PC-9 (cell line): Measurements from ENCODE around the gene SACM1L. TPM values are rescaled to one million over a fixed set of nuclear protein-coding genes. Genes with fewer than 3 reads are reported as not detected.

Experiments used
- BruUV-seq: library from RNA; stranded (reverse); fragments of 400-500 nt; replicated peaks from 2 replicates; lab custom pipeline; 2021; lab: Mats Ljungman, UMichigan
- CTCF ChIA-PET: fragments of 300-600 bp; sonication (Branson Sonifier 250); formaldehyde crosslinking; loops from one replicate; lab custom pipeline; 2022; ENCODE audit warnings: antibody characterized with exemption; lab: Charles Lee
- POLR2A ChIA-PET: fragments of 300-600 bp; sonication (Branson Sonifier 250); formaldehyde crosslinking; loops from one replicate; lab custom pipeline; 2022; ENCODE audit warnings: antibody characterized with exemption; ENCODE audit not compliant: unreplicated experiment; lab: Charles Lee
- DNase-seq, 2 experiments: peaks; one replicate each; pipeline versions ENCODE4 v3.0.0 to v3.0.0-alpha.2; 2015 to 2022; ENCODE audit warnings: mixed read lengths in 1 of 2
- H2AFZ ChIP-seq: fragments of 200-600 bp; sonication (generic); 2 replicates; pipeline ENCODE4 v1.8.1; 2017; ENCODE audit warnings: antibody characterized with exemption
- H3F3A ChIP-seq: fragments of 200-600 bp; sonication (generic); 2 replicates; pipeline ENCODE4 v1.8.1; 2017; ENCODE audit warnings: antibody characterized with exemption, mild to moderate bottlenecking, low read depth; ENCODE audit not compliant: insufficient read depth
- H3K27ac ChIP-seq: fragments of 200-600 bp; sonication (generic); 2 replicates; pipeline ENCODE4 v1.6.1; 2016; ENCODE audit warnings: mixed run types
- H3K27me3 ChIP-seq: fragments of 200-600 bp; sonication (generic); 2 replicates; pipeline ENCODE4 v1.6.1; 2016; ENCODE audit warnings: low read depth, mixed run types; ENCODE audit not compliant: insufficient read depth
- H3K36me3 ChIP-seq: fragments of 200-600 bp; sonication (generic); 2 replicates; pipeline ENCODE4 v1.6.1; 2016; ENCODE audit warnings: low read depth, mixed run types
- H3K4me1 ChIP-seq: fragments of 200-600 bp; sonication (generic); replicated peaks from 2 replicates; pipeline ENCODE4 v1.6.1; 2016; ENCODE audit warnings: mixed run types; ENCODE audit not compliant: insufficient read depth
- H3K4me2 ChIP-seq: fragments of 200-600 bp; sonication (generic); 2 replicates; pipeline ENCODE4 v1.6.1; 2017; ENCODE audit warnings: mixed run types
- H3K4me3 ChIP-seq: fragments of 200-600 bp; sonication (generic); 2 replicates; pipeline ENCODE4 v1.6.1; 2016; ENCODE audit warnings: mixed run types
- H3K79me2 ChIP-seq: fragments of 200-600 bp; sonication (generic); 2 replicates; pipeline ENCODE4 v1.6.1; 2017; ENCODE audit warnings: low read depth, mixed run types
- H3K9me2 ChIP-seq: fragments of 200-600 bp; sonication (generic); 2 replicates; pipeline ENCODE4 v1.8.1; 2017; ENCODE audit warnings: mild to moderate bottlenecking; ENCODE audit not compliant: insufficient read depth
- H3K9me3 ChIP-seq: fragments of 200-600 bp; sonication (generic); 2 replicates; pipeline ENCODE4 v1.8.1; 2016; ENCODE audit warnings: low read depth; ENCODE audit not compliant: insufficient read depth
- H4K20me1 ChIP-seq: fragments of 200-600 bp; sonication (generic); 2 replicates; pipeline ENCODE4 v1.8.1; 2017; ENCODE audit not compliant: insufficient read depth
- CTCF ChIP-seq: fragments of 200-600 bp; sonication (generic); conservative IDR thresholded peaks from 2 replicates; pipeline ENCODE4 v1.6.1; 2017; ENCODE audit warnings: mixed run types, antibody characterized with exemption, mild to moderate bottlenecking, moderate library complexity
- EZH2 ChIP-seq: fragments of 200-600 bp; sonication (generic); IDR thresholded peaks from 2 replicates; pipeline ENCODE4 v1.8.0; 2017; ENCODE audit warnings: antibody characterized with exemption, low read depth
- intact Hi-C: fragments of 100-400 bp; cut with micrococcal nuclease; formaldehyde crosslinking; loops from one replicate; pipeline ENCODE4 v1.10.0; 2022; ENCODE audit not compliant: unreplicated experiment
- total RNA-seq: library from RNA; stranded (reverse); gene quantifications from 2 replicates; pipeline ENCODE4 v1.2.3, GENCODE V29; 2021

The SACM1L gene
- total RNA-seq, 1 experiment from 2014 or later = 33.9 TPM

- no peak overlapping the region for H3K4me3 ChIP-seq
- no peak overlapping the region for H3K27ac ChIP-seq
- H3K79me2 ChIP-seq = no peaks in the 10 kb centered on the region
- DNase-seq = no peak
- no peaks in the 10 kb centered on the region for H3F3A ChIP-seq
- intact Hi-C loops = no loop called here
- H2AFZ ChIP-seq = no peak overlapping the region
- no peaks in the 10 kb centered on the region for H3K9me2 ChIP-seq
- H3K4me1 ChIP-seq = no peaks in the 10 kb centered on the region
- no peaks in the 10 kb centered on the region for H4K20me1 ChIP-seq
- CTCF ChIA-PET = no interaction called here
- TF ChIP-seq EZH2 = no peak
- no peak for TF ChIP-seq CTCF
- H3K4me2 ChIP-seq = no peak overlapping the region
- H3K9me3 ChIP-seq = no peaks in the 10 kb centered on the region
- no peaks in the 10 kb centered on the region for H3K27me3 ChIP-seq
- no peaks in the 10 kb centered on the region for H3K36me3 ChIP-seq
- BruUV-seq = no TSS peak
- POLR2A ChIA-PET = no interaction called here
These were observed 76.8 kb downstream of the SACM1L start for GRCh38 chr3:45765958-45766357.

- CTCF ChIA-PET = no interaction called here
- no TSS peak for BruUV-seq
These were observed 82.1 kb downstream of the SACM1L start for GRCh38 chr3:45771166-45771775.

GRCh38 chr3:45771831-45772230, 82.6 kb downstream of the SACM1L start:
- Histone ChIP-seq H3K4me1 (peaks cover 9% of the 10 kb centered on the region; the same call in 1 of the 2 replicates), H4K20me1 (no peaks in the 10 kb centered on the region), H3K27ac (no peak overlapping the region), H3F3A (no peaks in the 10 kb centered on the region), H2AFZ (no peak overlapping the region), H3K9me2 (no peaks in the 10 kb centered on the region), H3K4me3 (no peak overlapping the region), H3K9me3 (no peaks in the 10 kb centered on the region), H3K36me3 (no peaks in the 10 kb centered on the region), H3K4me2 (no peak overlapping the region), H3K79me2 (no peaks in the 10 kb centered on the region), H3K27me3 (no peaks in the 10 kb centered on the region)
- ChIA-PET CTCF (no interaction called here), POLR2A (no interaction called here)
- no TSS peak for BruUV-seq
- DNase-seq = no peak
- TF ChIP-seq EZH2 (no peak), CTCF (no peak)
- intact Hi-C loops = no loop called here

More at GRCh38 chr3:45771166-45771775, 82.1 kb downstream of the SACM1L start:
- Histone ChIP-seq H3F3A (no peaks in the 10 kb centered on the region), H2AFZ (no peak overlapping the region), H3K27me3 (no peaks in the 10 kb centered on the region), H3K79me2 (no peaks in the 10 kb centered on the region), H3K36me3 (no peaks in the 10 kb centered on the region), H4K20me1 (no peaks in the 10 kb centered on the region), H3K4me1 (peaks cover 9% of the 10 kb centered on the region; the same call in 1 of the 2 replicates), H3K9me2 (no peaks in the 10 kb centered on the region), H3K4me3 (no peak overlapping the region), H3K9me3 (no peaks in the 10 kb centered on the region), H3K27ac (no peak overlapping the region), H3K4me2 (no peak overlapping the region)
- intact Hi-C loops = no loop called here
- POLR2A ChIA-PET = no interaction called here
- no peak for DNase-seq
- TF ChIP-seq CTCF = no peak
- no peak for TF ChIP-seq EZH2
